Stimulated activated CD4-positive, alpha-beta T cell treated with anti-CD3 and anti-CD28 coated beads, Interleukin-1b, Interleukin-23, amount 100 ng/mL, for 4 hours (primary cell): ENCODE data around the gene DICER1.

Experiments used
- DNase-seq, 2 donors: peaks; one replicate each; pipeline ENCODE4 v3.0.0-alpha.2; 2020; ENCODE audit warnings: low read depth in 2 of 2

Gene DICER1

GRCh38 chr14:95038521-95039250 lies 118.6 kb downstream of the DICER1 start:
- DNase-seq = no peak

DNA sequence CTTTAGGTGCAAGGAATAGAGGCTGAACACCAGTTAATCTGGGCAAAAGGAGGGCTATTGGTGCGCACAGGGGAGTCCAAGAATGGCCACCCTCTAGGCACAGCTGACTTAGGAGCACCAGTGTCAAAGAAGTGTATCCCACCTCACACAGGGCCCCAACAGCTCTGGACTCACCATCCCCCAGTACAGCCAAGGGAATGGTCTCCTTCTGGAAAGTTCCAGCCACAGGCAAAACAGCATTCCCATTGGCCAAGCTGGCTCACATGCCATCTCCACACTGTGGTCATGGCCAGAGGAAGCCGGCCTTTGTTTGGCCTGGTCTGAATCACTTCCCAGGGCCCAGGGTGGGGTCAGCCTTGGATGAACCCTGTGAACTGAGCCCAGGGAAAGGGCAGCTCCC lies 120.1 kb downstream of the DICER1 start:
- DNase-seq = no peak
